Ovary (tissue), 3 donors: Measurements from ENCODE around the gene MMP10.

Source experiments
- POLR2A ChIP-seq: fragments of 450-650 bp; IDR thresholded peaks from one replicate; pipeline ENCODE4 v1.6.1; 2017; ENCODE audit warnings: antibody characterized with exemption, mild to moderate bottlenecking, moderate library complexity
- TF ChIP-seq, protein P1 (sequence below), 3 donors: fragments of 450-650 bp in 2 of 3; fragments of 200-600 bp in 1 of 3; IDR thresholded peaks; one replicate each; pipeline versions ENCODE4 v1.5.1 to v1.8.0; 2016 to 2022; ENCODE audit warnings: antibody characterized with exemption in 3 of 3, mild to moderate bottlenecking in 1 of 3
- donor health status: DM: no; HTN: no; CAD: no.

DNA sequence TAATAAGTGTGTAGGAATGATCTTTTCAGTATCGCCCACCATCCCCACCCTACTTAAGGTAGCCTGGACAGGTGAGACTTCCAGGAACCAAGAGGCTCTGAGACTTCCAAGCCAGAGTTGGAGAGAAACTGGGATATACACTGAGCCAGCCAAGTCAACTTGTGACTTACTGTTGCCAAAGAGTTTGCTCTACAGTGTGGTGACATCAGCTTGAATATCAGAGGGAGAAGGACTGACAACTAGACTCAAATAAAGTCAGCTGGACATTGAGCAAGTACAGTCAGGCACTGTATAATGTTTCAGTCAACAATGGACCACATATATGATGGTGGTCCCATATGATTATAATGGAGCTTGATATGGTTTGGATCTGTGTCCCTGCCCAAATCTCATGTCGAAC, 1.2 kb upstream of the MMP10 start:
- TF ChIP-seq, protein P1, sequence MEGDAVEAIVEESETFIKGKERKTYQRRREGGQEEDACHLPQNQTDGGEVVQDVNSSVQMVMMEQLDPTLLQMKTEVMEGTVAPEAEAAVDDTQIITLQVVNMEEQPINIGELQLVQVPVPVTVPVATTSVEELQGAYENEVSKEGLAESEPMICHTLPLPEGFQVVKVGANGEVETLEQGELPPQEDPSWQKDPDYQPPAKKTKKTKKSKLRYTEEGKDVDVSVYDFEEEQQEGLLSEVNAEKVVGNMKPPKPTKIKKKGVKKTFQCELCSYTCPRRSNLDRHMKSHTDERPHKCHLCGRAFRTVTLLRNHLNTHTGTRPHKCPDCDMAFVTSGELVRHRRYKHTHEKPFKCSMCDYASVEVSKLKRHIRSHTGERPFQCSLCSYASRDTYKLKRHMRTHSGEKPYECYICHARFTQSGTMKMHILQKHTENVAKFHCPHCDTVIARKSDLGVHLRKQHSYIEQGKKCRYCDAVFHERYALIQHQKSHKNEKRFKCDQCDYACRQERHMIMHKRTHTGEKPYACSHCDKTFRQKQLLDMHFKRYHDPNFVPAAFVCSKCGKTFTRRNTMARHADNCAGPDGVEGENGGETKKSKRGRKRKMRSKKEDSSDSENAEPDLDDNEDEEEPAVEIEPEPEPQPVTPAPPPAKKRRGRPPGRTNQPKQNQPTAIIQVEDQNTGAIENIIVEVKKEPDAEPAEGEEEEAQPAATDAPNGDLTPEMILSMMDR (IDR thresholded peaks at IDR 0.05) = no peak
- no peak for TF ChIP-seq POLR2A
